Activated CD4-positive, alpha-beta T cell treated with anti-CD3 and anti-CD28 coated beads for 1 hour (primary cell): ENCODE results near the gene TMEFF1.
"Not testable (repeated sequence)": the region's sequence is repeated elsewhere in the genome, so short reads cannot be mapped to it uniquely, and the experiment has no call there.

ENCODE experiments used
- DNase-seq: peaks from one replicate; pipeline ENCODE4 v3.0.0-alpha.2; 2020

Gene TMEFF1

DNA sequence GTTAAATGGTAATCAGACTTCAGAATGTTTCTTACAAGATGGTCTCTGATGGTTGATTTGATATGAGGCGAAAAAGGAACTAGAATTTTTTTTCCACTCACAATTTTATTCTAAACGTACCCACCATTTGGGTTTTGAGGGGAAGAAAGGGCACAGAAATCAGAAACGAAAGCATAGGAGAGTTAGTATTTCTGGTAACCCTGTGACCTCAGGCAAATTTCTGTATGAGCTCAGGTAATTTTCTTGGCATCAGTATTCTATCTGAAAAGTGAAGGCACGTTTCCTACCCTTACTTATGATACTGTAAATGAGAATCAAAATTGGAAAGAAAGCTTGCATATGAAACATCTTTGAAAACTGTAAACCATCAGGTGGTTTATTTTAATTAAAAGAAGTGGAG lies 26.5 kb downstream of the TMEFF1 start:
- no peak for DNase-seq

DNA sequence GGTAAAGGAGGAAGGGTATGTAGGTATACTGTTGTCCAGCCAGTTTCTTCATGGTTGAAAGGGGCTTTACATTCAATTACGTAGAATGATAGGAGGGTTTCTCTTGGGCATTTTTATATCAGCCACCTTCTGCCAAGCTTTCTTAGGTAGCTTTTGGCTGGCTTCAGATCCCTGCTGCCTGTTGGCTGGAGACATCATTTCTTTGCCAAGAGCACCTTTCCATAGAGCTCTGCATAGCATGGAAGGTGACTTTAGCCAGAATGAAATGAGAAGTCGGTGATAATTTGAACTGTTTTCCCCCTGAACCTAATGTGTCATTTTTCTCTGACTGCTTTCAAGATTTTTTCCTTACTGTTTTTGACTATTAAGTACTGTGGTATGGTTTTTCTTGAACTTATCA lies 26.9 kb downstream of the TMEFF1 start:
- DNase-seq, result no peak

DNA sequence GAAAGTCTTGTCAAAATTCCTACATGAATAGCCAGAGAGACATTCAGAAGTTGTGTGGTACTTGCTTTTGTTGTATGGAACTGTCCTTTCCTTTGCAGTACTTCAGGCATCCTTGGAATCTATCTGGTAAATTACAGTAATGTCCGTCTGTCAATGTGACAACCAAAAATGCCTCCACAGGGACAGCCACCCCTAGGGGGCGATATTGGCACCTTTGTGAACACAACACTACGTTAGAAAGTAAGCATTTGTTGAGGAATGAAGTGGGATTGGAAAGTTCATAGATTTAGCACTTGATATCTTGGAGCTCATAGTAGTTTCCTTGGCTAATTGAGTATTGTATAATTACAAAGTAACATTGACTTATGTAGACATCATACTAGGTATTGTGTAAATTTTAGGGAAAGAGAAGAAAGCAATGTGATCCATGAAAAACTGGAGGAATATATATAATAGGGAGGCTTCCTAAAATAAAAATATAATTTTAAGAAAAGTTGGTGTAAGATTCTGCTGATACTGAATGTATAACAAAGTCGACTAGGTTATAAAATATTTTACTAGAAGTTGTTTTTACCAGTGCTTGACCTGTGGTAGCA lies 32.7 kb downstream of the TMEFF1 start:
- DNase-seq, result peak; percentile 13

DNA sequence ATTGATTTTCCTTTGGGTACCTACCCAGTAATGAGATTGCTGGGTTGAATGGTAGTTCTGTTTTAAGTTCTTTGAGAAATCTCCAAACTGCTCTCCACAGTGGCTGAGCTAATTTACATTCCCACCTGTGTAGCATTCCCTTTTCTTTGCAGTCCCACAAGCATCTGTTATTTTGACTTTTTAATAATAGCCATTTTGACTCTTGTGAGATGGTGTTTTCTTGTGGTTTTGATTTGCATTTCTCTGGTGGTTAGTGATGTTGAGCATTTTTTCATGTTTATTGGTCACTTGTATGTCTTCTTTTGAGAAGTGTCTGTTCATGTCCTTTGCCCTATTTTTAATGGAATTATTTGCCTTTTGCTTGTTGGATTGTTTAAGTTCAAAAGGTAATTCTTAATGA lies 34.4 kb downstream of the TMEFF1 start:
- DNase-seq, result not testable (repeated sequence)

DNA sequence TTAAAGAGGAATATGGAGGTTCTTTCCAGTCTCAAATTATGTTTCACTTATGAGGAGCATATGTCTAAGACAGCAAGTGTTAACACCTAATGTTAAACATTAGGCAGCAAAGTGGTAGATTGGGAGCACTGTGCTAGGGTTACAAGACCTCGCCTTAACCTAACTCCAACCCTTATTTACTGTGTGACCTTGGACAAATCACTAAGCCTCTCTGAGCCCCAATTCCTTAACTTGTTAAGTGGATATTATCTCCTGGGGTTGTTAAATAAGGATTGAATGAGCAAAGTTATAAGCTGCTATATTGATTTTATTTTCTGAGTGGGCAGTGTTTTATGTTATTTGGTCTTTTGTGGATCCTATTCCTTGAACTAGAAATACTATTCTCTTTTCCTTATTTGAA lies 38.3 kb downstream of the TMEFF1 start:
- no peak for DNase-seq

DNA sequence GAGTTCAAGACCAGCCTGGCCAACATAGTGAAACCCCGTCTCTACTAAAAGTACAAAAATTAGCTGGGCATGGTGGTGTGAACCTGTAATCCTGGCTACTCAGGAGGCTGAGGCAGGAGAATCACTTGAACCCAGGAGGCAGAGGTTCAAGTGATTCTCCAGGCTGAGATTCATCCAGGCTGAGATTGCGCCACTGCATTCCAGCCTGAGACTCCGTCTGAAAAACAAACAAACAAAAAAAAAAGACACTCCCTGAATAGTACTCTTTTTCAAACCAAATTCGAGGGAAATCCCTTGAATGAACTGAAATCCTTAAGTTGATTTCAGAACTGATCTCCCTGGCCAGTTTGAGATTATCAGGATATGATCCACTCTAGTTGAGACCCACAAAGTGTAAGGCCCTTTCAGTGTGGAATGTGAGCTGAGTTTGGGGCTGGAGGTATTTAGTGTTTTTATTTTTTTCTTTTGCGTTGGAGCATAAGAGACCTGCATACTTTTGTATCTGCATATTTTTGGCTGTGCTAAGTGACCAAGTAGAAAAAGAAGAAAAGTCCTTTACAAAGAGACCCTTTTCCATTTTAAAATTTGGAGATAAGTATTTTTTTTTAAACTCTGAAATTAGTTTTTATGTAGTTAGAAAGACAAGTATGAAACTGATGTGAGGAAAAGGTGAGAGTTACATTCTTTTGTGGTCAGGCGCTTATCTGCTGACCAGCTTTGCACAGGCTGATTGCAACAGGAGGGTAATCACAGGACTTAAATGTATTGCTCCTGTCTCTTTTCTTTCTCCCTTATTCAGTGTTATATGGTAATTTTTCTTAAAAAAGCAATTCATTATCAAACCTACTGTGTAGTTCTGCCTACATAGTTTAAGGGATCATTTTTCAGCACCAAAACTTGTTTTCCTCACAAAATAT lies 42.9 kb downstream of the TMEFF1 start:
- no peak for DNase-seq

DNA sequence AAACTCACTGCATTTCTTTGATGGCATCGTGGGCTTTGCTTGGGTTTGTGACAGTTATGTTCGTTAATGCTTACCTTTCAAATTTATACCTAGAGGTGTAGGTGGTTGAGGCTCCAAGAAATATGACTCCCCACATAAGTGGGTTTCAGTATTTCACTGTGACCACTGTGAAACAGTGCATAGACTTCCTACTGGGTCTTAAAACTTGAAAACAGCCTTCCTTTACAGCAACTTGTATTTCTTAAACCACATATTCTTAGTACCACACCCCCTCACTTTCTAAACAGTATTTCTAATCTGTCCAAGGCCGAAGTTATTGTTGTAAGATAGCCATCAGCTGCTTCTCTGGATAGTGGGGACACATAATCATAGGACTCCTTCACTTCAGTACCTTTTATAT lies 48.3 kb downstream of the TMEFF1 start:
- DNase-seq, result no peak

DNA sequence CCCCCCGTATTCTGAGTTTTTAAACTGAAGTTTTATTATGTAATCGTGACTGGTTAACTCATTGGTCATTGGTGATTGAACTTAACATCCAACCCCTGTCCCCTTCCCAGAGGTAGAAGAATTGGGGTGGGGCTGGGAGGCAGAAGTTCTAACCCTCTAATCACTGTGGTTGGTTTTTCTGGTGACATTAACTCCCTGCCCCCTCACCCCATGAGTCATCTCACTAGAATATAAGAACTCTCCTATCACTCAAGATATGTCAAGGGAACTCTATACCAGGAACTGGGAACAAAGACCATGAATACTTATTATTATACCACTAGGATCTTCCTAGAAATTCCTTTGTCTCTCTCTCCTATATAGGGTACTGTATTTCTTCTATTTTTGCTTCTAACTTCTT lies 52.6 kb downstream of the TMEFF1 start:
- no peak for DNase-seq

DNA sequence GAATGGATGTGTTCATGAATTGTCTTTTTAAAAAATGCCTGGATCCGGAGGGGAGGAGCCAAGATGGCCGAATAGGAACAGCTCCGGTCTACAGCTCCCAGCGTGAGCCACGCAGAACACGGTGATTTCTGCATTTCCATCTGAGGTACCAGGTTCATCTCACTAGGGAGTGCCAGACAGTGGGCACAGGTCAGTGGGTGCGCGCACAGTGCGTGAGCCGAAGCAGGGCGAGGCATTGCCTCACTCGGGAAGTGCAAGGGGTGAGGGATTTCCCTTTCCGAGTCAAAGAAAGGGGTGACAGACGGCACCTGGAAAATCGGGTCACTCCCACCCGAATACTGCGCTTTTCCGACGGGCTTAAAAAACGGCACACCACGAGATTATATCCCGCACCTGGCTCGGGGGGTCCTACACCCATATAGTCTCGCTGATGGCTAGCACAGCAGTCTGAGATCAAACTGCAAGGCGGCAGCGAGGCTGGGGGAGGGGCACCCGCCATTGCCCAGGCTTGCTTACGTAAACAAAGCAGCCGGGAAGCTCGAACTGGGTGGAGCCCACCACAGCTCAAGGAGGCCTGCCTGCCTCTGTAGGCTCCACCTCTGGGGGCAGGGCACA lies 54.3 kb downstream of the TMEFF1 start:
- not testable (repeated sequence) for DNase-seq

DNA sequence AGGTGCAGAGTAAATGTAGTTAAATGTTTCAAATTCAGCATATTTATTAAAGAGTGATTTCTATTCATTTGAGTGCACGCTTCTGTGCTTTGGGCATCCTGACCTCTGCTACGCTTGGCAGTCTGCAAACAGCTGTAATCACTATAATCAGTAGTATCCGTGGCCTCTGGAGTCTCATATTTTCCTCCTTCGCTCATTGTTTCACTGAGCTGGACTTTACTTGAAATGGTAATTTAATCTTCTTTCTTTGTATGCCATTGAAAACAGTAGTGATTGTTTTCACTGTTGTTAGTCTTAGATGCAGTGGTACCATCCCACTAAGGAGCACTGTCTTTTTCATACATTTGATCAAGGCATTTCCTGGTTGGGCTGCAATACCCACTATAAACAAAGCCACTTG lies 61.5 kb downstream of the TMEFF1 start:
- DNase-seq, result no peak

DNA sequence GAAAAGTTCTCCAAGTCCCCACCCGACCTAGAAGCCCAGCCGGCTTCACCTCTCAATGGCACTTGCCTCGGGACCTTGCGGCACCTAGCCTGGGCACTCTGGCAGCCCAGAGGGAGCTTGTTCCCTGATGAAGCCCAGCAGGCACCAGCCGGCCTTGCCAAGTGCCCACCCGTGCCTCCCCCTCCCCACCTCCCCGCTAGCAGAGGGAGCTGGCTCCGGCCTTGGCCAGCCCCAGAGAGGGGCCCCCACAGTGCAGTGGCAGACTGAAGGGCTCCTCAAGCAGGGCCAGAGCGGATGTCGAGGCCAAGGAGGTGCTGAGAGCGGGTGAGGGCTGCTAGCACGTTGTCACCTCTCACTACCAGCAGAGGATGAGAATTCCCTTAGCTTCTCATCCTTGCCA lies 67.4 kb downstream of the TMEFF1 start:
- DNase-seq, result no peak

DNA sequence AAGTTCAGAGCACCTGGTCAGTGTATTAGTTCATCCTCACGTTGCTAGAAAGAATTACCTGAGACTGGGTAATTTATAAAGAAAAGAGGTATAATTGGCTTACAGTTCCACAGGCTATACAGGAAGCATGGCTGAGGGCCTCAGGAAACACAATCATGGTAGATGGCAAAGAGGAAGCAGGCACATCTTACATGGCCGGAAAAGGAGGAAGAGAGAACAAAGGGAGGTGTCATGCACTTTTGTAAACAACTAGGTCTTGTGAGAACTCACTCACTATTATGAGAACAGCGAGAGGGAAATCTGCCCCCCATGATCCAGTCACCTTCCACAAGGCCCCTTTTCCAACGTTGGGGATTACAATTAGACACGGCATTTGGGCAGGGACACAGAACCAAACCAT lies 76.1 kb downstream of the TMEFF1 start:
- no peak for DNase-seq

DNA sequence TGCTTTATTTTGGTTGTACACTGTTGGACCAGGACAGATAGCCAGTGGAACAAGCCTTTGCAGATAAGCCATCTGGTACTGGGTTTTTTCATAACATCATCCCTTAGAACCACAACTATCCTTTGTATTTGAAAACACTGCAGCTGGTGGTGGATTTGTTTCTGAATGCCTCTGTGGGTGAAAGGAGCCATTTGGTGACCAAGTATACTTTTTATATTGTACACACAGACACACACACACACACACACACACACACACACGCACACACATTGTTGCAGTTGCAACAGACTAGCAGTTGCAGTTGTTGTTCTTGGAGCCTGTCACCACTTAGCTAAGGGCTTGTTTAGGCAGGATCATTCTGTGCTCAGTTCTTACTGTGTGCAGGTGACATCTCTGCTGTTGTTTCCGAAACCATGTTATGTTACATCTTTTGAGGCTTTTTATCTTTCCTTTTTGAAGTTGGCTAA lies 82.0 kb downstream of the TMEFF1 start:
- DNase-seq, result no peak

DNA sequence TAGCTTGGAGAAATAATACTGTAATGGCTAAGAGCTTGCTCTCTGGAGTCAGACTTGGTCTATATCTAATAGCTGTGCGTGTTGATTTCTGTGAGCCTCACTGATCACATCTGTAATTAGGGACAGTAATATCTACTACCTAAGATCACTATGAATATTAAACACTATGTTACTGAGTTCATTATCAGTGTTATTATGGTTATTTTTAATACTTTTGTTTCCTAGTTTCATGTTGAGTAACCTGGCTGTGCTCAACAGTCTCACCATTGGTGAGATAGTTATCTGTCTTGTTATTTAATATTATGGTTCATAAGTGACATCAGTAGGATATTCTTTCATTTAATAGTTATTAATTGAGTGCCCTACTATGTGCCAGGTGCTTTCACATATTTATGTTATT lies 82.5 kb downstream of the TMEFF1 start:
- DNase-seq, result no peak

DNA sequence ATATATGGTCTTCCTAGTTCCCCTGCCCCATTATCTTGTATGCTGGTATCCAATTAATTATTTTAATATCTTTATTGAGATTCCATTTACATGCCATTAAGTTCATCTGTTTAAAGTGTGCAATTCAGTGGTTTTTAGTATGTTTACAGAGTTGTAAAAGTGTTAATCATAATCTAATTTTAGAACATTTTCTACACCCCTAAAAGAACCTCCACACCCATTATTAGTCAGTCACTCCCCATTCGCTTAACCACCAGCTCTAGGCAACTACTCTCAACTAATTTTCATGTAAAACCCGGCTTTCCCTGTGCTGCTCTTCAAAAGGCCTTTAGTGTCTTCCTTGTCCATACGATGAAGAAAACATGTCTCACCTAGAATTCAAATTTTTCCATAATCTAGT lies 84.1 kb downstream of the TMEFF1 start:
- no peak for DNase-seq

DNA sequence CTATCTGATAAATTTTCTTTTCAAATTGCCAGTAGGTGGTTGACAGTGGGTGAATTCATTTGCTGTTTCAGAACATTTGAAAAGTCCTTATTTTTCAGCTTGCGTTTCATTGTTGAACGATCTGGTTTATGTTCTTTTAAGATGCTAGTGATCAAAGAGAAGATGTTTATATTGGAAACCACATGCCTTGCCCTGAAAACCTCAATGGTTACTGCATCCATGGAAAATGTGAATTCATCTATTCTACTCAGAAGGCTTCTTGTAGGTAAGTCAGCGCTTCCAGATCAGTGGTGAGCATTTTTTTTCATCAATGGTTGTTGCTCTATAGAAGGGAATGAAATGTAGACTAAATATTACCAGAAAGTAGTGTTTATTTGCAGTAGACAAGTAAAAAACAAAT lies 88.3 kb downstream of the TMEFF1 start:
- no peak for DNase-seq

DNA sequence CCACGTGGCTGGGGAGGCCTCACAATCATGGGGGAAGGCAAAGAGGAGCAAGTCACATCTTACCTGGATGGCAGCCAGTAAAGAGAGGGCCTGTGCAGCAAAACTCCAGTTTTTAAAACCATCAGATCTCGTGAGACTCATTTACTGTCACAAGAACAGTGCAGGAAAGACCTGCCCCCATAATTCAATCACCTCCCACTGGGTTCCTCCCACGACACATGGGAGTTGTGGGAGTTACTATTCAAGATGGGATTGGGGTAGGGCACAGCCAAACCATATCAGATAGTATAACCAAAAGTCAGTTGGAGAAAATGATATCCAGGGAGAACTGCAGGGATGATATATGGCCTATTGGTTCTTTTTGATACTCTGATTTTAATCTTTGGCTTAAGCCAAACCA lies 94.9 kb downstream of the TMEFF1 start:
- no peak for DNase-seq

DNA sequence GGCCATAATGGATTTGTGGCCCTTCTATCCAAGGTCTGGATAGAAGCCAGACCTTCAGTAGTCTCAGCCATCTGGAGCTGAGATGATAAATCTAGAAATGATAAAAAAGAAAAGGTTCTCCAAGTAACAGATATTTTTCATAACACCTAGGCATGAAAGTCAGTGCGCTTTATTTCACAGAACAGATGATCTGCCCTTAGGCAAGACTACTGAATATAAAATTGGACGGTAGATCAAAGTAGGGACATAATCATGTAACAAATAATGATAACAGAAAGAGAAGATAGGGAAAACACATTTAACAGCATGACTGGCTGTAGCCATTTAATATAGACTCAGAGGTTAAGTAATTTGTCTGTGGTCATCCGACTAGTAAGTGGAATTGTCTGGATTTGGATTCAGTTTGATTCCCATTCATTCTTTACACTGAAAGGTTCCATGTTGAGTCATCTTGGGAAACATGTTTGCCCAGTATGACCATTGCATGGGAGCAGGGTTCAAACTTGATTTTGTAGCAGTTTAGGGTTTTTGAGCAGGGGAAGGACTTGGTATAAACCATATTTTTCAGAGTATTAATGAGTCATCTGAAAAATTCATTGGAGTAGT lies 100.8 kb downstream of the TMEFF1 start:
- no peak for DNase-seq

DNA sequence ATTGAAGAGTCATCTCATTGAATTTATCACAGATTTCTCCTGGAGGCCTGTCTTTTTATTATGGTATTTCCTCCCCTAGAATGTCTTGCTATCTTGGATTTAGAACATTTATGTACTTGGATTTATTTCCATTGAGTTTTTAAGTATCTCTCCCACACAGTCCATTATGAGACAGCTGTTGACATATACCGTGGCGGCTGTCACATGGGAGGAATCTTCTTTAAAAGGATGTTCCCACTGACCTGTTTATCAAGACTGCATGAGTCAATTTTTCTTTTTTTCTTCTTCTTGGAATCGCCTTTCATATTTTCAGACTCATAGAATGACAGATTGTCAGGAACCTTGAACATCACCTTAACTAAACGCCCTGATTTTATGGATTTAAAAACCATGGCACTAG lies 102.1 kb downstream of the TMEFF1 start:
- DNase-seq, result no peak

DNA sequence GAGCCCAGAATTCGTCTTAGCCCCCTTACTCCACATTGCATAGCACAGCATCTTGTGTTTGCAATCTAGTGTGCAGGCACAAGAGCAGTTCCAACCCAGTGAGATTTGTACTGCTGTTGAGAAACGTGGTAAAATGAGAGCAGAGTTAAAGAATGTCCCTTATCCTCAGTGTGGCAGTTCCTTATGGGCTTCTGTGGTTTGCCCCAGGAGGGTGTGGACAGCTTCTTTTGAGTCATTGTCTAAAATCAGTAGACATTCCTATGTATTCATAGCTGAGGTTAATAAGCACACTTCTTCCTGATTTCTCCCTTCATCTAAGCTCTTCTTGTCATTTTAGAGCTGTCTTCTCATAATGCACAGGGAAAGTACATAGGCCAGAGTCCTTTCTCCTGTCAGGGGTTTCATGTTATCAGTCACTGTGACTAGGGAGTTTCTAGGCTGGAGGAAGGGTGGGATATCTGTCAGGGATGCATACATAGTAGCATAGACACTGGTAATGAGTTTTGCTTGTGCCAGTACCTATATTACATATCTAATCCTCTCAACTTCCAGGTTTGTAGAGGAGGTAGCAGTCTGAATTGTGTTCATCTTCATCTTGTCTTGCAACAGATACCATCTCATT lies 102.9 kb downstream of the TMEFF1 start:
- DNase-seq, result no peak

DNA sequence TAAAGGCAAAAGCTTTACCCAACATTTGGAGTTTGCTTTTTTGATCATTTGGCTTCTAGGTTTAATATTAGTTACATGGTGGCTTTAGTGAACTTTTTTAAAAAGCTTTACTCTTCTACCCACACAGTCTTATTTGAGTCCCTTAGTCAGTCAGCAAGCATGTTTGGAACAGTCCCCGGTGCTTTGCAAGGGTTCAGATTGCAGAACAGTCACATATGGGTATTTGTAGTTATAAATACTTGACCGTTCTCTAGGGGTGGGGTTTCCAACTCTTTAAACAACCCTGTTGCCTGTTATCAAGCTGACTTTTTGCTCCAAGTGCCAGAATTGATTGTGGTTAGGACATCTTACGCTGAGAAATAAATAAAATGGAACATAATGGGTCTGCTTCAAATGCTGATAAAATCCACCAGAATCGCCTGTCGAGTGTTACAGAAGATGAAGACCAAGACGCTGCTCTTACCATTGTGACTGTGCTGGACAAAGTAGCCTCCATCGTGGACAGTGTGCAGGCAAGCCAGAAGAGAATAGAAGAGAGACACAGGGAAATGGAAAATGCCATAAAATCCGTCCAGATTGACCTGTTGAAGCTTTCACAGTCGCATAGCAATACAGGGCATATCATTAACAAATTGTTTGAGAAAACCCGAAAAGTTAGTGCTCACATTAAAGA lies 105.0 kb downstream of the TMEFF1 start, which contains the start of gene CAVIN4:
Gene CAVIN4 (plus strand): TSS at position 304 of the 673 bp plus-strand sequence. CDS start 65 bp downstream, at position 369.
- no peak for DNase-seq

DNA sequence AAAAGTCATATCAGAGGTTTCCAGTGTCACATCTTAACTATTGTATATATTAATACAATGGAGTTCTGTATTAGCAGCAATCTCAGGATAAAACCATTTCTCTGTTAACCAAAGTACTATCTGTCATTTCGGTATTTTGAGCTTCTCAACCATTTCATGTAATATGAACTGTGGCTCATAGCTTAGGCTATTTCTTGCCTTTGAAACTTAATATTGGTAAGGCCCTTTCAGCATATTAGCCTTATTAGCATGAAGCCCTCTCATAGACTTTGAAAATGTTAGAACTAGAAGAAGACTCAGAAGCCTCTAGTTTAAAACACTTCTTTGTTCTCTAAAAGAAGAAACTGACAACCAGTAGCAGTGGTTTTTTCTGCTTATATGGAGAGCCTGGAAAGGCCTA lies 105.7 kb downstream of the TMEFF1 start:
- no peak for DNase-seq
